Esophagus muscularis mucosa (tissue), 3 donors: Measurements from ENCODE around the gene CAMKK2.

ENCODE experiments used
- EP300 ChIP-seq: sonication (generic); formaldehyde crosslinking; IDR thresholded peaks from one replicate; pipeline ENCODE4 v1.6.1; 2017; ENCODE audit warnings: antibody characterized with exemption
- POLR2AphosphoS5 ChIP-seq, 2 donors: sonication (generic); formaldehyde crosslinking; IDR thresholded peaks; one replicate each; pipeline ENCODE4 v1.6.1; 2017; ENCODE audit warnings: antibody characterized with exemption in 2 of 2

GRCh38 chr12:121278169-121279070 lies 18.1 kb downstream of the CAMKK2 start:
- no peak for TF ChIP-seq POLR2AphosphoS5 (IDR thresholded peaks at IDR 0.05)
- no peak for TF ChIP-seq EP300
